GM18520 (cell line): Measurements from ENCODE around the gene IRS1.

Source experiments
- ATAC-seq: cut with Tn5 transposase; IDR thresholded peaks from one replicate; pipeline ENCODE4 v1.9.1; 2021; ENCODE audit not compliant: unreplicated experiment

The IRS1 gene

GRCh38 chr2:226791487-226792081 lies 8.0 kb downstream of the IRS1 start:
- peak; percentile 96 for ATAC-seq

GRCh38 chr2:226791056-226791486 lies 8.5 kb downstream of the IRS1 start:
- peak; percentile 42 for ATAC-seq

- no peak for ATAC-seq
Measured at GRCh38 chr2:226790431-226790830, 9.2 kb downstream of the IRS1 start.

- ATAC-seq: no peak
Measured at GRCh38 chr2:226790011-226790410, 9.6 kb downstream of the IRS1 start.

- ATAC-seq: no peak
Measured at GRCh38 chr2:226788881-226789490, 10.6 kb downstream of the IRS1 start.

GRCh38 chr2:226788064-226788463 lies 11.6 kb downstream of the IRS1 start:
- no peak for ATAC-seq

- ATAC-seq: no peak
Measured at GRCh38 chr2:226783885-226784284, 15.7 kb downstream of the IRS1 start.

GRCh38 chr2:226782092-226782713 lies 17.4 kb downstream of the IRS1 start:
- ATAC-seq: no peak

GRCh38 chr2:226780431-226780830 lies 19.2 kb downstream of the IRS1 start:
- ATAC-seq: no peak

GRCh38 chr2:226777611-226778010 lies 22.0 kb downstream of the IRS1 start:
- ATAC-seq: no peak

- no peak for ATAC-seq
Measured at GRCh38 chr2:226776104-226776503, 23.5 kb downstream of the IRS1 start.

GRCh38 chr2:226775032-226775509 lies 24.5 kb downstream of the IRS1 start:
- no peak for ATAC-seq

- peak; percentile 12 for ATAC-seq
Measured at GRCh38 chr2:226773291-226773690, 26.3 kb downstream of the IRS1 start.

- peak; percentile 97 for ATAC-seq
Measured at GRCh38 chr2:226772389-226773179, 27.0 kb downstream of the IRS1 start.

GRCh38 chr2:226771067-226771466 lies 28.6 kb downstream of the IRS1 start:
- no peak for ATAC-seq

GRCh38 chr2:226767056-226767813 lies 32.4 kb downstream of the IRS1 start:
- no peak for ATAC-seq

GRCh38 chr2:226766352-226767055 lies 33.1 kb downstream of the IRS1 start:
- no peak for ATAC-seq

- no peak for ATAC-seq
Measured at GRCh38 chr2:226763320-226763719, 36.3 kb downstream of the IRS1 start.

GRCh38 chr2:226761195-226761583 lies 38.4 kb downstream of the IRS1 start:
- ATAC-seq: no peak
